Activated CD4-positive, alpha-beta T cell treated with anti-CD3 and anti-CD28 coated beads, Interleukin-2, amount 50 U/mL, for 4 hours (primary cell): Measurements from ENCODE around the gene AREG.
"Not testable (repeated sequence)": the region's sequence is repeated elsewhere in the genome, so short reads cannot be mapped to it uniquely, and the experiment has no call there.

ENCODE experiments used
- DNase-seq, 2 experiments: peaks; one replicate each; pipeline ENCODE4 v3.0.0-alpha.2; 2020

The AREG gene

GRCh38 chr4:74444891-74445642 lies at the start of gene AREG:
AREG (plus strand) TSS chr4:74445136; CDS start chr4:74445346, 210 bp downstream.
- peak; percentile 95 to 96 for DNase-seq

DNA sequence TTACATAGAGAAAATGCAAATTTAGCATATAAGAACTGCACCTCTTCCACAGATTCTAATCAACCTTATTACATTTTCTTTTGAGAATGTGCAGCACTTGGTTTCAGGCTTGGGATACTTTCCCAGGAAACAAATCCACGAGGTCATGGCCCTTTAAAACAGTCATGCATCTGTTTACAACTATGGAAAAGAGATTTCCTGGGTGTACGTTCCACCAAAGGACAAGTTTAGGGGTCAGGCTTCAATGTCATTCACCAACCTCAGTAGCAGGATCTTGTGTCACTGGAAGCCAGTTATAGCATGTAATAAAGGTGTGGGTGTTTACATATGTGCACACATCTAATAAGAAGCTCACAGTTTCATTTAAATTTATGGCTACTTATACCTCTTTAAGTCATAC lies 49.3 kb upstream of the AREG start:
- no peak for DNase-seq

GRCh38 chr4:74397748-74398426 lies 47.0 kb upstream of the AREG start:
- no peak for DNase-seq

DNA sequence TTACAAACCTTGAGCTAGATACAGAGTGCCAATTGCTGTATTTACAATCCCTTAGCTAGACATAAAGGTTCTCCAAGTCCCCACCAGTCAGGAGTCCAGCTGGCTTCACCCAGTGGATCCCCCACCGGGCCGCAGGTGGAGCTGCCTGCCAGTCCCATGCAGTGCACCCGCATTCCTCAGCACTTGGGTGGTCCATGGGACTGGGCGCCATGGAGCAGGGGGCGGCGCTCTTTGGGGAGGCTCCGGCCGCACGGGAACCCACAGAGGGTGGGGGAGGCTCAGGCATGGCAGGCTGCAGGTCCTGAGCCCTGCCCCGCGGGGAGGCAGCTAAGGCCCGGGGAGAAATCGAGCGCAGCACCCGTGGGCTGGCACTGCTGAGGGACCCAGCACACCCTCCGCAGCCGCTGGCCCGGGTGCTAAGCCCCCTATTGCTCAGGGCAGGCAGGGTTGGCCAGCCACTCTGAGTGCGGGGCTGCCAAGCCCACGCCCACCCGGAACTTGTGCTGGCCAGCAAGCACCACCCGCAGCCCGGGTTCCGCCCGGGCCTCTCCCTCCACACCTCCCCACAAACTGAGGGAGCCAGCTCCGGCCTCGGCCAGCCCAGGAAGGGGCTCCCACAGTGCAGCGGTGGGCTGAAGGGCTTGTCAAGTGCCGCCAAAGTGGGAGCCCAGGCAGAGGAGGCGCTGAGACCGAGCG lies 45.9 kb upstream of the AREG start:
- DNase-seq, result not testable (repeated sequence)

DNA sequence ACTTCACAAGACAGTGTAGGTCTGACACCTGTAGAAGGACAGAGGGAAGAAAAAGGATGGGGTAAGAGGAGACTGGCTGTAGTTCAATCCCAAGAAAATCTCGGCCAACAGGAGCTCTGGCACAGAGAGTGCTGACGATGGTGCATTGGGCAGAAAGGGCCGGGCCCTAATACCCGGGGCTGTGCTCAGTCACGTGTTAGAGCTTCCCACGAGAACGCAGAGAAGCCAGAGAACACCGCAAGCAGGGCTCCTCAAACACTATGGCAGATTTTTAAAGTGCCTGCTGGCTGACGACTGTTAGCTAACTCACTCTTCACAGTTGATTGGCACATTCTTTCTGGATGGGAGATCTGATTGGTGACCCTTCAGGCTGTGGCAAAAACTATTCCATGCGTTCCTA lies 44.5 kb upstream of the AREG start:
- no peak for DNase-seq

DNA sequence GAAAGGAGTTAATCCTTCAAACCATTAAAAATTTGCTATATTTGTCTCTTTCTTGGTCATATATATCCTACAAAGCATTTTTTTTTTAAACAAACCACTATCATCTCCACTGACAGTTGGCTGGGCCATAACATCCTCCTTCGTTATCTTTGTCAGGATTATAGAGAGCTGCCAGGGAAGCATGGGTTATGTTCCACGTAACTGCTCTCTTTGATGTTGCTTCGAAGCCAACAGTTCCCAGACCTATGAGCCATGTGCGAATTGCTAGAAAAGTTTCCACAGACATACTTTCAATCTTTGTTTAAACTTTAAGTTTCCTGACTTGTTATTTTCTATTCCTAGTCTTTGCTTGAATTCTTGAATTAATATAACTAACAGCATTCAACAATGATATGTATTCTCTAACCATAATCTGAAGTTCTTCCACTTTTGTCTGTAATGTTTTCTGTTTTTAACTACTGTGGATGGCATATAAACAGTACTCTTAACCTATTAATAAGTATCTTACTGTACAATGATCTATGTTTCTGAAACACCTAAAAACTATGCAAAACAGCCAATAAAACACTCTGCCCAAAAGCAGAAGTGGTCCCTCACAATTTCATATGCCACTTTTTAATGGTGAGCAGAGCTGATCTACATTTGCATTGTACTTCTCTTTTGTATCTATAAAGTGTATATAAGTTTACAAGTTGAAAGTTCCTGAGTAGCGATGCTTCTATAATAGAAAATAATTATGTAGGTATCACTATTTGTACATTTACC lies 42.1 kb upstream of the AREG start:
- DNase-seq, result no peak

DNA sequence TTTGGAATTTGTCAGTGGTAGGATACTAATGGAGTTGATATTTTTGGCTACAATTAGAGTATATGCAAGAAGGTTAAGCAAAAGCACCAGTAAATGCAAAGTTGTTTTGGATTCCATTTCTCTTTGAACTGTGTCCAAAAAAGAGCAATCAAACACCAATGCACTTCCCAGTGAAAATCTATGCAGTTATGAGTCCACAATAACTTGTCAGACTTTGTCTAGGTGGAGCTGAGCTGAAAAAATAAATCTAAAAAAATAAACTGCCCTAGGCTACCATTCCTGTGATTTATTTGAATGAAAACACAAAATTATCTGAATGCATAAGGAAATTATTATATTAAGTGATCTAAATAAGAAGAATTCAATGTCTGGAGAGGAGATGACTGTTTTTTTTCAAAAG lies 37.0 kb upstream of the AREG start:
- no peak for DNase-seq

GRCh38 chr4:74408639-74409038 lies 36.3 kb upstream of the AREG start:
- DNase-seq, result no peak

GRCh38 chr4:74410272-74410671 lies 34.7 kb upstream of the AREG start:
- no peak for DNase-seq

- DNase-seq, result no peak
These were observed 32.7 kb upstream of the AREG start for GRCh38 chr4:74412225-74412624.

GRCh38 chr4:74413265-74413664 lies 31.7 kb upstream of the AREG start:
- no peak for DNase-seq

- DNase-seq, result no peak
These were observed 30.7 kb upstream of the AREG start for GRCh38 chr4:74414149-74414809.

- DNase-seq, result no peak
These were observed 29.2 kb upstream of the AREG start for GRCh38 chr4:74415602-74416300.

GRCh38 chr4:74418063-74418670 lies 26.8 kb upstream of the AREG start:
- no peak for DNase-seq

GRCh38 chr4:74420863-74421262 lies 24.1 kb upstream of the AREG start:
- DNase-seq, result no peak

- no peak for DNase-seq
These were observed 21.8 kb upstream of the AREG start for GRCh38 chr4:74423104-74423503.

GRCh38 chr4:74424111-74424510 lies 20.8 kb upstream of the AREG start:
- DNase-seq, result no peak

DNA sequence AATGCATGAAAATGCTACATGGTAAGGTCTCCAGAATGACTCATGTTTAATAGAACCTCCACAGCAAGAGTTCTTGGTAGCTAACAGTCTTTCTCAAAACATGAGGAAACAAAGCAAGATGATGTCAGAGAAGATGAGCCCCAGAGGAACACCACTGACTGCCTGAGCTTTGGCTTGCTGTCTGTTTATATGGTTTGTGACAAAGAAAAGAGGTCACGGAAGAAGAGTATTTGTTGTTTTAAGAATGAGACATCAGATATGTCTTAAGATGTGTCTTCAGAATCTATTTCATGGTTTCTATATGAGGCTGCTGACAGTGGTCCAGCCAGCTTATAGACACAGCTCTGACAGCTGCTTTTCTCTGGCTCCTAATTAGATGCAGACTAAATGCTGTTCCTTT lies 18.8 kb upstream of the AREG start:
- no peak for DNase-seq

GRCh38 chr4:74428276-74428675 lies 16.7 kb upstream of the AREG start:
- no peak for DNase-seq

DNA sequence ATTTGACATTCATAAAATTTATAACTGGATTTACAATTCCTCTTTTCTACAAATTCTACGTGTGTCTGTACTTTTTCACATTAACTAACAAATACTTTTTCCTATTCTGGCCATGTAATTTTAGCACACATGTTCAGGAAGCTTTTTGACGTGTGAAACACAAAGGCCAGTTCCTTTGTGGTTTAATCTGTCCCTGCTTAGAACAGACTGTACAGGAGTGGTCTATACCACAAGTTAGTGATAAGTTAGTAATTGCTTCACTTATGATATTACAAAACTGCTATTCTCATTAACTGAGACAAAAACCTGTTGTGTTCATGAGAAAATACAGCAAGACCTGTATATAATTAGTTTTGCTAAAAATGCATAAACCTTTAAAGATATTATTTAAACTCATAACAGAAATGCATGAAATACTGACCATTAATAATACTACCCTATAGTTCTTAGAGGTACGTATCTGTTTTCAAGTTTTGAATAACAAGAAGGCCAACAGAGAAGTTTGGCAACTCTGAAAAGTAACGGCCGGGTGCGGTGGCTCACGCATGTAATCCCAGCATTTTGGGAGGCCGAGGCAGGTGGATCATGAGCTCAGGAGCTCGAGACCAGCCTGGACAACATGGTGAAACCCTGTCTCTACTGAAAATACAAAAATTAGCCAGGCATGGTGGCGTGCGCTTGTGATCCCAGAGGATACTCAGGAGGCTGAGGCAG lies 13.7 kb upstream of the AREG start:
- DNase-seq, result no peak

DNA sequence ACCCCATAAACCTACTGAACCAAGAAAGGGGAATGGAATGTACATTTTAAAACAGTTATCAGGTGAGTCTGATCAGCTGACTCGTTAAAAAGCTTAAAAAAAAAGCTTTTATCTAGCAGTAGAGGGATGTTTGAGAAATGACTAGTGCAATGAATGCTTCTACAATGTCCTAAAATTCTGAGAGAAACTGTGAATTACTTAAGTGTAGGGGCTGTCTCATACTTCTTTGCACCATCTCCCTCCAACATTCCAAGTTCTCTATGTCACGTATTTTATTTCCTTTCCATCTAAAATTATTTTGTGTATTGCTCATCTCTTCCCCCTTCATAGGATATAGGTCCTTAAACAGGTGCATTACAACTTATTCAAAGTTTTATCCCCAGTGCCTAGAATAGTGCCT lies 11.9 kb upstream of the AREG start:
- no peak for DNase-seq
